NCI-H2081 treated with DMSO at 0.1 percent for 48 hours (cell line): ENCODE data around the gene ARHGEF16.

Experiments used
- DNase-seq: peaks from one replicate; lab custom pipeline; 2025; lab: John Stamatoyannopoulos, UW

ARHGEF16 gene

GRCh38 chr1:3468236-3469103 lies 14.0 kb downstream of the ARHGEF16 start:
- DNase-seq, result no peak

- no peak for DNase-seq
Observed at GRCh38 chr1:3469104-3469848, 14.8 kb downstream of the ARHGEF16 start.

DNA sequence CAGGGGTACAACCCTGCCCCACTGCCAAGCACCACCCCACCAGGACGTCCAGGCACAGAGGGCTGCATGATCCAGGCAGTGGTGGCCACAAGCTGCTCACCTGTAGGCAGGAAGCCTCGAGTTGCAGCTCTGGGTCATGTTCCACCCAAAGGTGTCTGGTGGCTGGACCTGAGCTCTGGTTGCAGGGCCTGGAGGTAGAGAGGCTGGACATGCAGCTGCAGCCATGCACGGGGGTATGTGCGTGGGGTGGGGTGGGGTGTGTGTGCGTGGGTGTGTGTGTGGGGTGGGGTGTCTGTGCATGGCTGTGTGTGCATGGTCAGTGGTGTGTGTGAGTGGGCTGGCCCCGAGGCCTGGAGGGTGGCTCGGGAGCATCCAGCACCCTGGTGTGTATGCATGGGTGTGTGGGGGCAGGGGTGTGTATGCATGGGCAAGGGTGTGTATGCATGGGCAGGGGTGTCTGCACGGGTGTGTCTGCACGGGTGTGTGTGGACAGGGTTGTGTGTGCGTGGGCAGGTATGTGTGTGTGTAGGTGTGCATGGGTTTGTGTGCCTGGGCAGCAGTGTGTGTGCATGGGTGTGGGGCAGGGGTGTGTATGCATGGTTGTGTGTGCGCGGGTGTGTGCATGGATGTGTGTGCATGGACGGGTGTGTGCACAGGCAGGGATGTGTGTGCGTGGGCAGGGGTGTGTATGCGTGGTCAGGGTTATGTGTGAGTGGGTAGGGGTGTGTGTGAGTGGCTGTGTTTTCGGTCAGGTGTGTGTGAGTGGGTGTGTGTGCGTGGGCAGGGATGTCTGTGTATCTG lies 15.6 kb downstream of the ARHGEF16 start:
- no peak for DNase-seq

DNA sequence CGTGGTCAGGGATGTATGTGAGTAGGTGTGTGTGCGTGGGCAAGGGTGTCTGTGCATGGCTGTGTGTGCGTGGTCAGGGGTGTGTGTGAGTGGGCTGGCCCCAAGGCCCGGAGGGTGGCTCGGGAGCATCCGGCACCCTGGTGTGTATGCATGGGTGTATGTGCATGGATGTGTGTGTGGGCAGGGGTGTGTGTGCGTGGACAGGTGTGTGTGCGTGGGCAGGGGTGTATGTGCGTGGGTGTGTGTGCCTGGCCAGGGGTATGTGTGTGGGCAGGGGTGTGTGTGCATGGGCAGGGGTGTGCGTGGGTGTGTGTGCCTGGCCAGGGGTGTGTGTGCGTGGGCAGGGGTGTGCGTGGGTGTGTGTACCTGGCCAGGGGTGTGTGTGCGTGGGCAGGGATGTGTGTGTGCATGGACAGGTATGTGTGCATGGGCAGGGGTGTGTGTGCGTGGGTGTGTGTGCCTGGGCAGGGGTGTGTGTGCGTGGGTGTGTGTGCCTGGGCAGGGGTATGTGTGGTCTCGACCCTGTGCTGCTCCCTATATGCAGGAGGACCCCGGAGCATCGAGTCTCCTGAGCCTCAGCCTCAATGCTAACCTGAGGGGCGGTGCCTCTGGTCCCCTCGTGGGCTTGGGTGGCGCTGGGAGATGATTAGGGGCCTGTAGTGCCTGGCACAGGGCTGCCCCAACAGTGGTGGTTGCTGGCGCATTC lies 16.3 kb downstream of the ARHGEF16 start:
- DNase-seq, result no peak

GRCh38 chr1:3471356-3472087 lies 17.1 kb downstream of the ARHGEF16 start:
- no peak for DNase-seq

DNA sequence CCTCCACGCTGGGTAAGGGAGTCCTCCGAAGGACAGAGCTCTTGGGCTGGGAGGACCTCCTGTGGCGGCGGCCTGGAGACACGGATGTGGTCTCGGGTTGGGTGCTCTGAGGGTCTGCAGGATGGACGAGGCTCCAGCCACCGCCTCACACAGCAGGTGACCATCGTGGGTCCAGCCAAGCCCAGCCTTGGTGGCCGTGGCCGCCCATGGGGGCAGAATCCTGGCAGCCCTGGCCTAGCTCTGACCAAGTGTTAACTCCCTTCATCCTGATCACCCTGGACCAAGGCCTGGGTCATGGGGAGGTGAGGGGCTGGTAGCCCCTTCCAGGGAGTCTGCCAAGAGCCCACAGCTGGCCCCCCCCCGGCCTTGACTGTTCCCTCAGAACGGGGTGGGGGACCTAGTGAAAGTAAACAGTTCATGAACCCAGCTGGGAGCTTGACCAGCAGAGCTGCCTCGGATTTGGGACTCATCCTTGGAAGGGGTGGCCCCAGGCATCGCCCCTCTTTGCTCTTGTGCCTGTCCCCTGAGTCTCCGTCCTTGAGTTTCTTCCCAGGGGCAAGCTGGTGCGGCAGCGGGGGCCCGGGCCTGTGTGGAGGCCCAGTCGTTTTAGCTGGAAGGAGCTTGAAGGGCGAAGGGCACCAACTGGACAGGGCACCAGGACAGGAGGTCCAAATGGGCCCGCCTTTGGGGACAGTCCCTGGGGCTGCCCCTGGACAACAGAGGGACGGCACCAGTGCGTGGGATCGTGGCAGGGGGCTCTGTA lies 17.8 kb downstream of the ARHGEF16 start:
- no peak for DNase-seq

DNA sequence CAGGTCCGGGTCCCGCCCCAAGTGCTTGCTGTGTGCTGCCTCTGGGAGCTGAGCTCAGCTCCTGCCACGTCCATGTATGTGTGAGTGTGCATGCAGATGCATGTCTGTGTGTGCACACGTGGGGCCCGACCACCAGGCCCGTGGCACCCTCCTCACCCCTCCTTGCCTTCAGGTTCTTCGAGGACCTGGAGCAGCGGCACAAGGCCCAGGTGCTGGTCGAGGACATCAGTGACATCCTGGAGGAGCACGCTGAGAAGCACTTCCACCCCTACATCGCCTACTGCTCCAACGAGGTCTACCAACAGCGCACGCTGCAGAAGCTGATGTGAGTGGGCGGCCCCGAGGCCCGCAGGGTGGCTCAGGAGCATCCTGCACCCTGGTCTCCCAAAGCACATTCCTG lies 18.4 kb downstream of the ARHGEF16 start:
- no peak for DNase-seq

GRCh38 chr1:3473381-3473844 lies 18.9 kb downstream of the ARHGEF16 start:
- DNase-seq, result no peak

DNA sequence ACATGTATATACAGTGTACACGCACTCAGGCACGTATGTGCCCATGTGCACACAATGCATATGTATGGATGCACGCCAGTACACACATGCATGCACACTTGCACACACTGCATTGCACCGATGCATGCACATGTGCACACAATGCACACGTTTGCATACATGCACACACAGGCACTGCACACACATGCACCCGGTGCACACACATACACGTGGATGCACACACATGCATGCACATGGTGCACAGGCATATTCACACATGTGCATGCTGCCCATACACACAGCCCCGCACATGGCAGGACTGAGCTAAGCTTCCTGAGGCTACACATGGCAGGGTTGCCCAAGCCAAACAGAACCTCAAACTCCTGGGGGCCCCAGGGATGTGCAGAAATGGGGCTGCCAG lies 19.6 kb downstream of the ARHGEF16 start:
- DNase-seq, result no peak

- DNase-seq, result no peak
Observed at GRCh38 chr1:3474421-3474820, 20.0 kb downstream of the ARHGEF16 start.

DNA sequence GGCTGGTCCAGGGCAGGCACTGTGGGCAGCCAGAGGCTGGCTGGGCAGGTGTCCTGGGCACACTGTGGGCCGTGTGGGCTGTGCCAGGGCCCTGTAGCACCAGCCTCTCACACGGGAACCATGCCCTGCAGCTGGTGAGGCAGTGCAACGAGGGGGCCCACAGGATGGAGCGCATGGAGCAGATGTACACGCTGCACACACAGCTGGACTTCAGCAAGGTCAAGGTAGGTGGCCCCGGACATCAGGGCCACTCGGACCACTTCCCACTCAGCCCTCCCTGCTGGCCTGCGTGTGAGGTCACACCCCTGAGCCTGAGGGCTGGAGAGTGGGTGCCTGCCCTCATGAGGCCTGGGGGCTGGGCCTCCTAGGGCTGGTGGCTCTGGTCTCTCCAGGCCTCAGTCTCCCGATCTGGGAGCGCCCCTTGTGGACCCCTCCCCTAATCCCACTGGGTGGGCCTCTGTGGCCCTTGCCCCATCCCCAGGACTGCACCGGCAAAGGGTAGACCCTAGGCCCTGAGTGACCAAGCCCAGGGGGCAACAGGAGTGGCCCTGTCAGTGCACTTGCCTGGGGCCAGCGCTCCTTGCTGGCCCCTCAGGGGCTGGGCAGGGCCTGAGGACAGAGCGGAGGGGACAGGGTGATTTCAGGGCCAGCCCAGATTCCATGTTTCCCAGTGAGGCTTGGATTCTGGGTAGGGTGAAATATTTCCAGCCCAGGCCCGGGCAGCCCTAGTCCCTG lies 21.5 kb downstream of the ARHGEF16 start:
- no peak for DNase-seq

DNA sequence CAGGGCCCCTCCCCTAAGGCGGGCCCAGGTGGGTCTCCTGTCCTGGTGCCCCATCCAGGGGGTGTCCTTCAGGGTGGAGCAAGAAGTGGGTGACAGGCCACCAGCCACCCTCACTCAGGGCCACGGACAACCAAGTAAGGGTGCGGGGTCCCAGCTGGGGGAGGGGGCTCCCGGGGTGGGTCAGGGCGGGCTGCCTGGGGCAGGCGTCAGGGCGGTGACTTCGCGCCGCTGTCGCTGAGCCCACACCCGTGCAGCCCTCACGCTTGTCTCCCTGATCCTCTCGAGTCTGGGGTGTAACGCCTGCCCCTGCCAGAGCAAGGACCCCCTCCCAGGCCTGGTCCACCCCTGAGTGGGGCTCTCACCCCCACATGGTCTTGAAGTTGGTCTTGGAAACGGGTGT lies 22.2 kb downstream of the ARHGEF16 start:
- no peak for DNase-seq

DNA sequence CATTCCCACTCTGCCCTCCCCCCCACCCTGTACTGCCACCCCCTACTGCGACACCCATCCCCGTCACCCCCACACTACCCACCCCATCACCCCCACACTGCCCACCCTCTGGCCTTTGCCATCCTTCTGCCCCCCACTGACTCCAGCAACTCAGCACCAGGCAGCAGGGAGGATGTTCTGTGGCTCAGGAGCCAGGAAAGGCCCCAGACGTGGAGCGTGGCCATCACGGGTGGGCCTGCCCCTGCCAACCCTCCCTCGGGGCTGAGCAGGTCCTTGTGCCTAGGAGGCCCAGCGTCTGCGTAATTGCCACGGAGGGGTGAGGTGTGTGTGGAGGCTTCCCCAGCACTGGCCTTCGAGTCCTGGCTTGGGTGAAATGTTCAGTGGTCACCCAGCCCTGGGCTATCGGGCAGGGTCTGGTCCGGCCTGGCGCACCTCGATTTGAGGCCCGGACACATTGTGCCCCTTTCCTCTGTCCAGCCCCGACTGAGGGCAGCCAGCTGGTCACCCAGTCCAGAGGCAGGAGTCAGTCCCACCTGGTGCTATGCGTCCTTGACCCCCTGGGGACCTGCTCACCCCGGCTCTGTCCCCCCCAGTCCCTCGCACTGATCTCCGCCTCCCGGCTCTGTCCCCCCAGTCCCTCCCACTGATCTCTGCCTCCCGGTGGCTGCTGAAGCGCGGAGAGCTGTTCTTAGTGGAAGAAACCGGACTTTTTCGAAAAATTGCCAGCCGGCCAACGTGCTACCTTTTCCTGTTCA lies 23.0 kb downstream of the ARHGEF16 start:
- DNase-seq, result no peak

GRCh38 chr1:3478187-3478586 lies 23.7 kb downstream of the ARHGEF16 start:
- no peak for DNase-seq

GRCh38 chr1:3479511-3480368 lies 25.3 kb downstream of the ARHGEF16 start:
- no peak for DNase-seq

DNA sequence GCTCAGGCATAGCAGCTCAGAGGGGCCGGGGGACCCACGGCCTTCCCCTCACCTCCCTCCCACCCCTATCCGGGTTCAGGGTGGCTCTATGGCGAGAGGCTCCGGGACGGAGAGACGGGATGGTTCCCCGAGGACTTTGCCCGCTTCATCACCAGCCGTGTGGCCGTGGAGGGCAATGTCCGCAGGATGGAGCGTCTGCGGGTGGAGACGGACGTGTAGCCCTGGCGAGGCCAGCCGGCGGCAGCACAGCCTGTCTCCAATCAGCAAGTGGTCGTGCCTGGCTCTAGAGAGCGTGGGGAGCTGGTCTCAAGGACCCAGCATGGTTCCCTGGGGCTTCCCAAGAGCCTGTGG lies 25.9 kb downstream of the ARHGEF16 start:
- DNase-seq, result no peak

DNA sequence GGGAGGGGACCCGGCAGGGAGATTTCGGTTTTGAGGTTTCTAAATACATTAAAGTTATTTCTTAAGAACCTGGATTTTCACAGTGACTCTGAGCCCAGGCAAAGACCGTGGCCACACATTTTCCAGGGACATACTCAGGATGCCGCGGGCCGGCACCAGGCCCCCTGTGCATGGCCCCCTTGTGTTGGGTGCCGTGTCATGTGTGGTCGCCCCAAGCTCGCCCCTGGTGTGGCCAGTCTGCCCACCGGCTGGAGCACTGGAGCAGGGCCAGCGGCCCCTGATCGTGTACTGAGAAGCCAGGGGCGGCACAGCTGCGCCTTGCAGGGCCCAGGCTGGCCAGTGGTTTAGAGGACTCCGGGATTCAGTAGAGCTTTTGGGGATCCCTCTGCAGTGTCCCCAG lies 26.6 kb downstream of the ARHGEF16 start:
- DNase-seq, result no peak

- DNase-seq, result no peak
Observed at GRCh38 chr1:3481836-3482375, 27.4 kb downstream of the ARHGEF16 start.
